ENCODE data around the gene NMUR1. TPM values are rescaled to one million over a fixed set of nuclear protein-coding genes. Genes with fewer than 3 reads are reported as not detected.

NMUR1 gene
- polyA plus RNA-seq, 1 experiment: not detected

DNA sequence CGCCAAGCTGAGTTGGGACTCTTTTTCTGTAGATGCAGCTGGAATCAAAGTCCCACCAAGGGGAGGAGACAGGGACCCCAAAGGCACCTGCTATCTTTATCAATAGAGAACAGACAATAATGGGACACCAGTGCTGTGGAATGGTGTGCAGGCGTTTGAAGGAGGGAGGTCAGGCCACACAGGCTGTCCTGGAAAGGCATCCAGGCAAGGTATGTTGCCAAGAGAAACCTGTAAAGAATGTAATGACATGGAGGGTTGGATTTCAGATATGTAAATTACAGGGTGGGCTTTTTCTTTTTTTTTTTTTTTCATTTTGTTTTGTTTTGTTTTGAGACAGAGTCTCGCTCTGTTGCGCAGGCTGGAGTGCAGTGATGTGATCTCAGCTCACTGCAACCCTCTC is 9.7 kb upstream of the NMUR1 start:
- TF ChIP-seq CTCF (IDR thresholded peaks at IDR 0.05; ENCODE audit: low read depth, low read length): no peak
- CTCF ChIA-PET: interaction anchor here (0.6 to 1.1 kb wide), 3 partner anchors 16 to 22 kb away, joined by 4 read pairs; no protein-coding TSS in a partner anchor
- Histone ChIP-seq H3K9me3 (ENCODE audit: control insufficient read depth, insufficient read depth, low read length) (peaks cover 6% of the 10 kb centered on the region; the same call in 1 of the 2 replicates), H3K27ac (ENCODE audit: low read depth, low read length) (no peak overlapping the region), H3K27me3 (ENCODE audit: control insufficient read depth, insufficient read depth, low read length) (peaks cover 10% of the 10 kb centered on the region), H3K4me3 (ENCODE audit: low read depth, low read length) (no peak overlapping the region)
- DNase-seq (ENCODE audit: low read depth, low spot score): no peak
- POLR2A ChIA-PET: no interaction called here

GRCh38 chr2:231535961-231536360 is 5.7 kb upstream of the NMUR1 start:
- ChIA-PET POLR2A (interaction anchor here (1.5 kb wide), 1 partner anchor 72 kb away, joined by 3 read pairs; the partner anchor contains the start of gene NCL), CTCF (no interaction called here)
- no peak for DNase-seq (ENCODE audit: low read depth, low spot score)
- no peaks in the 10 kb centered on the region for H3K9me3 ChIP-seq (ENCODE audit: control insufficient read depth, insufficient read depth, low read length)
- TF ChIP-seq CTCF (IDR thresholded peaks at IDR 0.05; ENCODE audit: low read depth, low read length): no peak
- H3K27me3 ChIP-seq (ENCODE audit: control insufficient read depth, insufficient read depth, low read length): peaks cover 22% of the 10 kb centered on the region
- H3K4me3 ChIP-seq (ENCODE audit: low read depth, low read length): no peak overlapping the region
- H3K27ac ChIP-seq (ENCODE audit: low read depth, low read length): no peak overlapping the region

DNA sequence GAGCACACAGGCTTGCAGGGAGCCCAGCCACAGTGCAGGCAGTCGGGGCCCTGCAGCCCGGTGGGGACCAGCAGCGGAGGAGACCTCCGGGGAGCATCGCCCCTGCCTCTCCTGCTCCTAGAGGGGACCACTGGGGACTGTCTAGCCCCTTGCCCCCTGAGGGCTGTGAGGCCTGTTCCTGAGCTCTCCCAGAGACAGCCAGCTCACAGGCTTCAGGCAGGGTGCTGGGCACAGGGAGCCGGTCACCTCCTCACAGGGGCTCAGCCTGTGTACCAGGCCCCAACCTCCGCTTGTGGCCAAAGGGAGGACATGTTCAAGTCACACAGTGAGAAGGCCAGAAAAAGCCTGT is 3.5 kb upstream of the NMUR1 start:
- CTCF ChIA-PET: interaction anchor here (0.6 to 1.8 kb wide), 6 partner anchors 16 to 69 kb away, joined by 3 to 7 read pairs (median 3); no protein-coding TSS in a partner anchor
- no peak for DNase-seq (ENCODE audit: low read depth, low spot score)
- POLR2A ChIA-PET: interaction anchor here (1.3 kb wide), 1 partner anchor 69 kb away, joined by 3 read pairs; the partner anchor contains the start of gene NCL
- Histone ChIP-seq H3K9me3 (ENCODE audit: control insufficient read depth, insufficient read depth, low read length) (no peaks in the 10 kb centered on the region), H3K27ac (ENCODE audit: low read depth, low read length) (no peak overlapping the region), H3K4me3 (ENCODE audit: low read depth, low read length) (no peak overlapping the region), H3K27me3 (ENCODE audit: control insufficient read depth, insufficient read depth, low read length) (peaks cover 33% of the 10 kb centered on the region)
- TF ChIP-seq CTCF (IDR thresholded peaks at IDR 0.05; ENCODE audit: low read depth, low read length): no peak

- H3K27me3 ChIP-seq (ENCODE audit: control insufficient read depth, insufficient read depth, low read length): peaks cover 34% of the 10 kb centered on the region
- no peak overlapping the region for H3K4me3 ChIP-seq (ENCODE audit: low read depth, low read length)
- CTCF ChIA-PET: interaction anchor here (0.6 to 1.8 kb wide), 6 partner anchors 16 to 82 kb away, joined by 3 to 7 read pairs (median 3); no protein-coding TSS in a partner anchor
- no peak overlapping the region for H3K27ac ChIP-seq (ENCODE audit: low read depth, low read length)
- no peak for TF ChIP-seq CTCF (IDR thresholded peaks at IDR 0.05; ENCODE audit: low read depth, low read length)
- DNase-seq (ENCODE audit: low read depth, low spot score): no peak
- H3K9me3 ChIP-seq (ENCODE audit: control insufficient read depth, insufficient read depth, low read length): no peaks in the 10 kb centered on the region
- POLR2A ChIA-PET: interaction anchor here (1.3 kb wide), 1 partner anchor 69 kb away, joined by 3 read pairs; the partner anchor contains the start of gene NCL
These were observed 3.0 kb upstream of the NMUR1 start for GRCh38 chr2:231533086-231533776.

DNA sequence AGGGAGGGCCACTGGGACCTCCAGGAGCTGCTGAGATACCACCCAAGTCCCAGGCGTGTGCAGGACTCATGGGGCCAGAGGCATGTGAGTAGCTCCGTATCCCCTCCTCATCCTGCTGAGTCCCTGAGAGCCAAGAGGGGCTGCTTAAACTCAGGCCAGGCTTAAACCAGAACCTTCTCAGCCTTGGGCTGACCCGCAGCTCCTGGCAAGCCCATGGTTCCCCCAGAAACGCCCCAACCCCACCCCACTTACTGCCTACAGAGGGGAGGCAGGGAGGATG is 2.5 kb upstream of the NMUR1 start:
- no peak for TF ChIP-seq CTCF (IDR thresholded peaks at IDR 0.05; ENCODE audit: low read depth, low read length)
- DNase-seq (ENCODE audit: low read depth, low spot score): no peak
- H3K9me3 ChIP-seq (ENCODE audit: control insufficient read depth, insufficient read depth, low read length): no peaks in the 10 kb centered on the region
- peaks cover 37% of the 10 kb centered on the region for H3K27me3 ChIP-seq (ENCODE audit: control insufficient read depth, insufficient read depth, low read length)
- H3K27ac ChIP-seq (ENCODE audit: low read depth, low read length): no peak overlapping the region
- no peak overlapping the region for H3K4me3 ChIP-seq (ENCODE audit: low read depth, low read length)
- ChIA-PET CTCF (interaction anchor here (1.1 to 1.8 kb wide), 4 partner anchors 15 to 81 kb away, joined by 3 to 7 read pairs (median 3); no protein-coding TSS in a partner anchor), POLR2A (no interaction called here)
